Thyroid gland (tissue), 4 donors: Measurements from ENCODE around the gene BCAT1. TPM values are rescaled to one million over a fixed set of nuclear protein-coding genes. Genes with fewer than 3 reads are reported as not detected.

Experiments used
- DNase-seq, 2 donors: peaks; one replicate each; pipeline ENCODE4 v3.0.0-alpha.2; 2019
- H3K27ac ChIP-seq, 3 donors: fragments of 200-600 bp; sonication (generic); 1 replicate in 2 of 3; 2 replicates in 1 of 3; pipeline ENCODE4 v1.5.1; 2016 to 2019; ENCODE audit warnings: mild to moderate bottlenecking in 1 of 3, moderate library complexity in 1 of 3
- H3K27me3 ChIP-seq: fragments of 200-600 bp; sonication (generic); one replicate; pipeline ENCODE4 v1.5.1; 2019
- H3K36me3 ChIP-seq, 2 donors: fragments of 200-600 bp; sonication (generic); one replicate each; pipeline ENCODE4 v1.5.1; 2016 to 2019
- H3K4me1 ChIP-seq, 2 donors: fragments of 200-600 bp; sonication (generic); one replicate each; pipeline ENCODE4 v1.5.1; 2017 to 2019
- H3K4me3 ChIP-seq, 3 donors: fragments of 200-600 bp; sonication (generic); replicated peaks in 1 of 3; 1 replicate in 2 of 3; 2 replicates in 1 of 3; pipeline ENCODE4 v1.5.1; 2016; ENCODE audit warnings: mild to moderate bottlenecking in 1 of 3
- H3K9me3 ChIP-seq: fragments of 200-600 bp; sonication (generic); one replicate; pipeline ENCODE4 v1.5.1; 2017
- POLR2A ChIP-seq, 2 donors: fragments of 450-650 bp; IDR thresholded peaks; one replicate each; pipeline ENCODE4 v1.6.1; 2017; ENCODE audit warnings: antibody characterized with exemption in 2 of 2, mild to moderate bottlenecking in 2 of 2, moderate library complexity in 1 of 2
- WGBS, 2 donors: methylation state at CpG; one replicate each; pipeline ENCODE4 v1.1.5; 2017; 5-methylcytosine and 5-hydroxymethylcytosine counted together
- intact Hi-C: fragments of 100-400 bp; cut with DNase I; formaldehyde crosslinking; loops from one replicate; pipeline ENCODE4 v1.15.1; 2023
- total RNA-seq, 4 donors: library from RNA; depleted of rRNA; stranded (reverse); fragments of >200 nt; gene quantifications; one replicate each; pipeline ENCODE4 v1.2.3, GENCODE V29; 2016
- TF ChIP-seq, protein P1 (sequence below), 6 experiments: fragments of 200-600 bp in 3 of 6; fragments of 450-650 bp in 3 of 6; sonication (generic) in 3 of 6; IDR thresholded peaks; one replicate each; pipeline ENCODE4 v1.5.1; 2016 to 2019; ENCODE audit warnings: antibody characterized with exemption in 6 of 6, mild to moderate bottlenecking in 2 of 6, inconsistent platforms in 1 of 6, moderate library complexity in 1 of 6

Gene BCAT1
- total RNA-seq, 4 donors from 2014 or later: 3.8 to 49.1 (median 13.2) TPM

DNA sequence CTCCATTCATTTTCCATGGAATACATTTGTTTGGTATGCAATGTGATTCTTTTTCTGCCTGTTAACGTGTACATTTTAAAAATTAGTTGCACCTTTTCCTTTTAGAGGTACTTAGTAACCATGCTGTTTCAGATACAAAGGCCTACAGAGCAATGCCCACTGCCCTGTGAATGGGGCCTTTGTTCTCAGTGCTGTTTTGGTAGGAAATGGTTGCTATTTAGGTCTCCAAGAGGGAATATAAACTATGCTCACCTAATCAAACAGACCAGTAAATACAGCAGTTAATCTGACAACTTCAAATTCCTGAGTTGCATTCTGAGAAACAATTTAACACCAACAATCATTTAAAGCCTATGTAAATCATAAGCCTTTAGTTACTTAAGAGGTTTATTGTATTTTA, 188.7 kb downstream of the BCAT1 start:
- 23 to 30% methylated on average over 1 of the region's 1 CpG for WGBS, 2 donors
- no peak for DNase-seq
- H3K4me1 ChIP-seq: peaks cover 15 to 25% of the 10 kb centered on the region in 2 donors
- no peaks in the 10 kb centered on the region for H3K27me3 ChIP-seq
- no peaks in the 10 kb centered on the region for H3K36me3 ChIP-seq
- H3K4me3 ChIP-seq: no peak overlapping the region
- H3K9me3 ChIP-seq: no peaks in the 10 kb centered on the region
- H3K27ac ChIP-seq: peak overlapping the region in 2 of 3 donors; percentile 49 to 78
- TF ChIP-seq, protein P1, sequence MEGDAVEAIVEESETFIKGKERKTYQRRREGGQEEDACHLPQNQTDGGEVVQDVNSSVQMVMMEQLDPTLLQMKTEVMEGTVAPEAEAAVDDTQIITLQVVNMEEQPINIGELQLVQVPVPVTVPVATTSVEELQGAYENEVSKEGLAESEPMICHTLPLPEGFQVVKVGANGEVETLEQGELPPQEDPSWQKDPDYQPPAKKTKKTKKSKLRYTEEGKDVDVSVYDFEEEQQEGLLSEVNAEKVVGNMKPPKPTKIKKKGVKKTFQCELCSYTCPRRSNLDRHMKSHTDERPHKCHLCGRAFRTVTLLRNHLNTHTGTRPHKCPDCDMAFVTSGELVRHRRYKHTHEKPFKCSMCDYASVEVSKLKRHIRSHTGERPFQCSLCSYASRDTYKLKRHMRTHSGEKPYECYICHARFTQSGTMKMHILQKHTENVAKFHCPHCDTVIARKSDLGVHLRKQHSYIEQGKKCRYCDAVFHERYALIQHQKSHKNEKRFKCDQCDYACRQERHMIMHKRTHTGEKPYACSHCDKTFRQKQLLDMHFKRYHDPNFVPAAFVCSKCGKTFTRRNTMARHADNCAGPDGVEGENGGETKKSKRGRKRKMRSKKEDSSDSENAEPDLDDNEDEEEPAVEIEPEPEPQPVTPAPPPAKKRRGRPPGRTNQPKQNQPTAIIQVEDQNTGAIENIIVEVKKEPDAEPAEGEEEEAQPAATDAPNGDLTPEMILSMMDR (IDR thresholded peaks at IDR 0.05): no peak
- TF ChIP-seq POLR2A (IDR thresholded peaks at IDR 0.05): no peak
- intact Hi-C loops: no loop called here

Other genes starting within 250 kb of the BCAT1 start
- gene DNAI7, start 246.1 kb upstream of the BCAT1 start, total RNA-seq: 1 to 10 TPM; 5.1 to 9.2 (median 6.9) TPM
- 10 to 100 TPM; 65.4 to 80.7 (median 75.9) TPM for gene ETFRF1, start 246.1 kb upstream of the BCAT1 start, total RNA-seq